GM20000 (cell line): ENCODE measurements around the gene LXN.

ENCODE experiments used
- DNase-seq: peaks from one replicate; pipeline ENCODE4 v3.0.0; 2012; ENCODE audit warnings: low spot score
- TF ChIP-seq, protein P1 (sequence below): IDR thresholded peaks from 2 replicates; pipeline ENCODE4 v1.5.1; 2012; ENCODE audit warnings: mild to moderate bottlenecking, control low read depth; ENCODE audit errors: extremely low read depth, missing control alignments

Gene LXN

GRCh38 chr3:158672215-158673176 lies at the start of gene LXN:
TSS of gene LXN (minus strand) at chr3:158672648. CDS start at chr3:158672478, 170 bp downstream.
- peak; percentile 87 for DNase-seq
- TF ChIP-seq, protein P1, sequence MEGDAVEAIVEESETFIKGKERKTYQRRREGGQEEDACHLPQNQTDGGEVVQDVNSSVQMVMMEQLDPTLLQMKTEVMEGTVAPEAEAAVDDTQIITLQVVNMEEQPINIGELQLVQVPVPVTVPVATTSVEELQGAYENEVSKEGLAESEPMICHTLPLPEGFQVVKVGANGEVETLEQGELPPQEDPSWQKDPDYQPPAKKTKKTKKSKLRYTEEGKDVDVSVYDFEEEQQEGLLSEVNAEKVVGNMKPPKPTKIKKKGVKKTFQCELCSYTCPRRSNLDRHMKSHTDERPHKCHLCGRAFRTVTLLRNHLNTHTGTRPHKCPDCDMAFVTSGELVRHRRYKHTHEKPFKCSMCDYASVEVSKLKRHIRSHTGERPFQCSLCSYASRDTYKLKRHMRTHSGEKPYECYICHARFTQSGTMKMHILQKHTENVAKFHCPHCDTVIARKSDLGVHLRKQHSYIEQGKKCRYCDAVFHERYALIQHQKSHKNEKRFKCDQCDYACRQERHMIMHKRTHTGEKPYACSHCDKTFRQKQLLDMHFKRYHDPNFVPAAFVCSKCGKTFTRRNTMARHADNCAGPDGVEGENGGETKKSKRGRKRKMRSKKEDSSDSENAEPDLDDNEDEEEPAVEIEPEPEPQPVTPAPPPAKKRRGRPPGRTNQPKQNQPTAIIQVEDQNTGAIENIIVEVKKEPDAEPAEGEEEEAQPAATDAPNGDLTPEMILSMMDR: peak; percentile 75

- DNase-seq: no peak
- TF ChIP-seq, protein P1: no peak
These were observed 49.7 kb upstream of the LXN start for GRCh38 chr3:158722108-158722507.

DNA sequence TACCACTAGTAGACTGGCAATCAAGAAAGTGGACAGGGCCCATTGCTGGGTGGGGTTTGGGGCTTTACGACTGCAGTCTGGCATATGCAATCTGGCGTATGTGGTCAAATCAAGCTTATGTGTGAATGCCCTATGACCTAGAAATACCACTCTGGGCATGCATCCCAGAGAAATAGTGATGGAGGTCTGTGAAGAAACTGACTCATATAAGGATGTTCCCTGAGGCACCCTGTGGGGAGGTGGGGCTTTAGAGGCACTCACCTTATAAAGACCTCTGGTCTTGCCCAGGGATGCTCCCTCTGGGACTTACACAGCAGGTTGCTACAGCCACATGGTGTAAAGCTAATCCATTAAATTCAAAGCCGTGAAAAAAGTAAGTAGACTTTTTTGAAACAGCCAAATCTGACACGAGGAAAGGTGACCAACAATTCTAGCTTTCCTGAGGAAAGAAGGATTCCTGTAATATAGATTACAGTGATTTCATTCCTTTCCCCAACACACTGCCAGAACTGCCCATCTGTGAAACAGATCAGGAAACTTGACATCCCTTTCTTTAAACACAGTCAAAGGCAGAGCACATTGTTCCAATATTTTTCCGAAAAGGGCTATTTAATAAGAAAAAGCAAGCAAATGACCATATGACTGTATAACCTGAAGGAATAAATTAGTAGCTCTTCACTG lies 46.2 kb upstream of the LXN start:
- TF ChIP-seq, protein P1: no peak
- DNase-seq: no peak

- DNase-seq: no peak
- TF ChIP-seq, protein P1: no peak
These were observed 45.1 kb upstream of the LXN start for GRCh38 chr3:158717576-158717975.

GRCh38 chr3:158713094-158713499 lies 40.6 kb upstream of the LXN start:
- no peak for DNase-seq

DNA sequence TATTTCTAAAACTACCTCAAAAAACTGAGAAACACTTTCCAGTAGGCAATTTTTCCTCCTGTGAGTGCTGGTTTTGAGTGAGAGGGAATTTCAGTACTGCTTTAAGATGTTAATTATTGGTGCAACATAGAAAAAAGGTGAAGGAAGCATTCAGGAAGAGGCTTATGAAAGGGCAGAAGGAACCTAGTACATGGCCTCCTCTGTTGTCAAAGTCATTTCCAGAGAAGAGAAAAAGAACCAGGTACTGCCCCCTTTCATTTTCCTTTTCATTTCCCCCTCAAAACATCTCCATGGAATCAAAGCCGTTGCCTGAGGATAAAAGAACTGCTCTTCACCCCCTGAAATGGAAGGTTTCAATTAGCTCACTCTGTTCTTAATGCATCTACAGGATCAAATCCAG lies 40.0 kb upstream of the LXN start:
- TF ChIP-seq, protein P1: no peak
- DNase-seq: no peak

More at GRCh38 chr3:158713094-158713499, 40.6 kb upstream of the LXN start:
- TF ChIP-seq, protein P1: no peak

GRCh38 chr3:158711886-158712285 lies 39.4 kb upstream of the LXN start:
- no peak for DNase-seq
- TF ChIP-seq, protein P1: no peak
